Transverse colon (tissue), 4 donors: ENCODE results near the gene TCHH. TPM values are rescaled to one million over a fixed set of nuclear protein-coding genes. Genes with fewer than 3 reads are reported as not detected.

Experiments used
- DNase-seq: peaks from one replicate; pipeline ENCODE4 v3.0.0-alpha.2; 2019
- H3K27ac ChIP-seq, 4 donors: fragments of 200-600 bp; sonication (generic); 2 replicates each; pipeline ENCODE4 v1.5.1; 2016 to 2018; ENCODE audit warnings: inconsistent platforms in 4 of 4
- H3K27me3 ChIP-seq: fragments of 200-600 bp; sonication (generic); 2 replicates; pipeline ENCODE4 v1.5.1; 2017; ENCODE audit warnings: inconsistent platforms
- H3K36me3 ChIP-seq, 4 donors: fragments of 200-600 bp; sonication (generic); 2 replicates each; pipeline ENCODE4 v1.5.1; 2017 to 2019; ENCODE audit warnings: inconsistent platforms in 4 of 4
- H3K4me1 ChIP-seq, 4 donors: fragments of 200-600 bp; sonication (generic); 2 replicates each; pipeline ENCODE4 v1.5.1; 2017 to 2020; ENCODE audit warnings: inconsistent platforms in 4 of 4
- H3K4me3 ChIP-seq, 4 donors: fragments of 200-600 bp; sonication (generic); 1 replicate in 1 of 4; 2 replicates in 3 of 4; pipeline versions ENCODE4 v1.5.1 to v1.6.1; 2017 to 2019; ENCODE audit warnings: inconsistent platforms in 4 of 4
- H3K9me3 ChIP-seq, 2 donors: fragments of 200-600 bp; sonication (generic); 2 replicates each; pipeline ENCODE4 v1.5.1; 2017 to 2019; ENCODE audit warnings: inconsistent platforms in 2 of 2
- CTCF ChIP-seq, 5 experiments: fragments of 200-600 bp in 3 of 5; fragments of 450-650 bp in 2 of 5; sonication (generic) in 3 of 5; IDR thresholded peaks; 1 replicate in 2 of 5; 2 replicates in 3 of 5; pipeline ENCODE4 v1.5.1; 2016 to 2017; ENCODE audit warnings: antibody characterized with exemption in 5 of 5, inconsistent platforms in 3 of 5, mild to moderate bottlenecking in 2 of 5, moderate library complexity in 1 of 5
- EP300 ChIP-seq: sonication (generic); formaldehyde crosslinking; IDR thresholded peaks from one replicate; pipeline ENCODE4 v1.6.1; 2017; ENCODE audit warnings: antibody characterized with exemption, low read depth
- POLR2A ChIP-seq: fragments of 450-650 bp; IDR thresholded peaks from one replicate; pipeline ENCODE4 v1.6.1; 2016; ENCODE audit warnings: antibody characterized with exemption, mild to moderate bottlenecking, moderate library complexity
- POLR2AphosphoS5 ChIP-seq, 3 donors: sonication (generic); formaldehyde crosslinking; IDR thresholded peaks; one replicate each; pipeline ENCODE4 v1.6.1; 2016; ENCODE audit warnings: antibody characterized with exemption in 3 of 3
- WGBS, 2 donors: methylation state at CpG; one replicate each; pipeline ENCODE4 v1.1.5; 2018; ENCODE audit warnings: low coverage in 1 of 2; 5-methylcytosine and 5-hydroxymethylcytosine counted together
- in situ Hi-C, 4 donors: fragments of 200-750 bp; cut with MboI; loops; one replicate each; pipeline versions ENCODE4 v1.15.0 to v1.15.1; 2017; ENCODE audit warnings: low sequenced_read_pairs in 3 of 4, low pct_ligation_motif_present in 1 of 4, low pct_unique_long_range_greater_than_20kb in 1 of 4
- intact Hi-C: fragments of 100-400 bp; cut with DNase I; formaldehyde crosslinking; loops from one replicate; pipeline ENCODE4 v1.15.1; 2023; ENCODE audit warnings: low total_unique reads
- total RNA-seq, 4 donors: library from RNA; depleted of rRNA; stranded (reverse); fragments of >200 nt; gene quantifications; one replicate each; pipeline ENCODE4 v1.1.0, GENCODE V29; 2016

The TCHH gene
- total RNA-seq, 4 donors from 2014 or later = under 0.01 TPM; not detected in 3

- Histone ChIP-seq H3K27ac (no peak overlapping the region), H3K36me3 (no peaks in the 10 kb centered on the region), H3K9me3 (peaks cover 0 to 8% of the 10 kb centered on the region in 2 donors), H3K4me1 (peaks cover 18 to 63% (median 46%) of the 10 kb centered on the region in 4 donors), H3K4me3 (peak overlapping the region in 3 of 4 donors; percentile 36 to 55 (median 36)), H3K27me3 (peaks cover 100% of the 10 kb centered on the region)
- in situ Hi-C loops (no loop called here), intact Hi-C loops (no loop called here)
- DNase-seq = no peak
- 2% methylated on average over 44 of the region's 44 CpGs; no CpG with 5 or more reads in 1 of the 2 donors for WGBS, 2 donors
- no peak for TF ChIP-seq POLR2A
- no peak for TF ChIP-seq POLR2AphosphoS5 (IDR thresholded peaks at IDR 0.05)
- no peak for TF ChIP-seq EP300
- no peak for TF ChIP-seq CTCF (IDR thresholded peaks at IDR 0.05)
Measured at GRCh38 chr1:152111515-152111968, 3.7 kb downstream of the TCHH start.

- 0 to 3% methylated on average over 2 to 60 of the region's 60 CpGs for WGBS, 2 donors
- no peak overlapping the region for H3K27ac ChIP-seq
- in situ Hi-C loops (no loop called here), intact Hi-C loops (no loop called here)
- DNase-seq = no peak
- H3K9me3 ChIP-seq = peaks cover 0 to 8% of the 10 kb centered on the region in 2 donors
- no peaks in the 10 kb centered on the region for H3K36me3 ChIP-seq
- H3K4me1 ChIP-seq = peaks cover 18 to 63% (median 46%) of the 10 kb centered on the region in 4 donors
- peaks cover 100% of the 10 kb centered on the region for H3K27me3 ChIP-seq
- no peak for TF ChIP-seq CTCF (IDR thresholded peaks at IDR 0.05)
- TF ChIP-seq EP300 = no peak
- no peak for TF ChIP-seq POLR2A
- TF ChIP-seq POLR2AphosphoS5 (IDR thresholded peaks at IDR 0.05) = no peak
- H3K4me3 ChIP-seq = peak overlapping the region; percentile 11 to 55 (median 36)
Measured at GRCh38 chr1:152110860-152111514, 4.3 kb downstream of the TCHH start.

DNA sequence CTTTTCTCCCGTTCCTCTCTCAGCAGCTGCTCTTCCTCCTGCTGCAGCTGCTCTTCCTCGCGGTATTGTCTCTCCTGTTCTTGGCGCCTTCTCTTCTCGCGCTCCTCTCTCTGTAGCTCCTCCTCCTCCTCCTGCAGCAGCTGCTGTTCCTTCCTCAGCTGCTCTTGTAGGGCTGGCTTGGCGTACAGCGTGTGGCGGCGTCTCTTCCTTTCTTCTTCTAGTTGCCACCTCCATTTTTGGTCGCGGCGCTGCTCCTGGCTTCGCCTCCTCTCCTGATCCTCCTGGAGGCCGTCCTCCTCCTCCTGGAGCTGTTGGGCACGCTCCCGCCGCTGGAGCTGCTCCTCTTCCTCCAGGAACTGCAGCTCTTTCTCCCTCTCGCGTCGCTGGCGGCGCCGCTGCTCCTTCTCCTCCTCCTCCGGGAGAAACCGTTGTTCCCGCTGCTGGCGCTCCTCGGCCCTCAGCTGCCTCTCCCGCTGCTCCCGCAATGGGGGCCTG, 4.8 kb downstream of the TCHH start:
- Histone ChIP-seq H3K27ac (no peak overlapping the region), H3K27me3 (peaks cover 100% of the 10 kb centered on the region), H3K4me1 (peaks cover 18 to 63% (median 46%) of the 10 kb centered on the region in 4 donors), H3K4me3 (peak overlapping the region; percentile 11 to 55 (median 36)), H3K36me3 (no peaks in the 10 kb centered on the region), H3K9me3 (peaks cover 0 to 8% of the 10 kb centered on the region in 2 donors)
- WGBS, 2 donors = 3 to 25% methylated on average over 6 to 31 of the region's 31 CpGs
- in situ Hi-C loops (no loop called here), intact Hi-C loops (no loop called here)
- no peak for DNase-seq
- TF ChIP-seq CTCF (IDR thresholded peaks at IDR 0.05) (no peak), EP300 (no peak), POLR2AphosphoS5 (IDR thresholded peaks at IDR 0.05) (no peak), POLR2A (no peak)

- no peak for DNase-seq
Measured at GRCh38 chr1:152109998-152110294, 5.3 kb downstream of the TCHH start.

More at GRCh38 chr1:152109998-152110294, 5.3 kb downstream of the TCHH start:
- no peak overlapping the region for H3K27ac ChIP-seq
- intact Hi-C loops = no loop called here
- no peaks in the 10 kb centered on the region for H3K36me3 ChIP-seq
- peaks cover 0 to 8% of the 10 kb centered on the region in 2 donors for H3K9me3 ChIP-seq
- H3K4me1 ChIP-seq = peaks cover 18 to 63% (median 46%) of the 10 kb centered on the region in 4 donors
- H3K27me3 ChIP-seq = peaks cover 100% of the 10 kb centered on the region
- in situ Hi-C loops = no loop called here
- WGBS, 2 donors = 14 to 33% methylated on average over 14 to 15 of the region's 15 CpGs
- H3K4me3 ChIP-seq = peak overlapping the region in 3 of 4 donors; percentile 36 to 55 (median 36)
- TF ChIP-seq POLR2A = no peak
- TF ChIP-seq EP300 = no peak
- TF ChIP-seq CTCF (IDR thresholded peaks at IDR 0.05) = no peak
- no peak for TF ChIP-seq POLR2AphosphoS5 (IDR thresholded peaks at IDR 0.05)
